Uterus (tissue), 2 donors: Measurements from ENCODE around the gene HSPA1A.
"Not testable (repeated sequence)": the region's sequence is repeated elsewhere in the genome, so short reads cannot be mapped to it uniquely, and the experiment has no call there.

Source experiments
- POLR2A ChIP-seq, 2 donors: fragments of 450-650 bp; IDR thresholded peaks; one replicate each; pipeline ENCODE4 v1.6.1; 2016; ENCODE audit warnings: antibody characterized with exemption in 2 of 2, mild to moderate bottlenecking in 1 of 2, moderate library complexity in 1 of 2
- TF ChIP-seq, protein P1 (sequence below), 4 experiments: fragments of 200-600 bp in 2 of 4; fragments of 450-650 bp in 2 of 4; sonication (generic) in 2 of 4; IDR thresholded peaks; one replicate each; pipeline ENCODE4 v1.5.1; 2016 to 2019; ENCODE audit warnings: antibody characterized with exemption in 4 of 4, mild to moderate bottlenecking in 2 of 4, moderate library complexity in 1 of 4

DNA sequence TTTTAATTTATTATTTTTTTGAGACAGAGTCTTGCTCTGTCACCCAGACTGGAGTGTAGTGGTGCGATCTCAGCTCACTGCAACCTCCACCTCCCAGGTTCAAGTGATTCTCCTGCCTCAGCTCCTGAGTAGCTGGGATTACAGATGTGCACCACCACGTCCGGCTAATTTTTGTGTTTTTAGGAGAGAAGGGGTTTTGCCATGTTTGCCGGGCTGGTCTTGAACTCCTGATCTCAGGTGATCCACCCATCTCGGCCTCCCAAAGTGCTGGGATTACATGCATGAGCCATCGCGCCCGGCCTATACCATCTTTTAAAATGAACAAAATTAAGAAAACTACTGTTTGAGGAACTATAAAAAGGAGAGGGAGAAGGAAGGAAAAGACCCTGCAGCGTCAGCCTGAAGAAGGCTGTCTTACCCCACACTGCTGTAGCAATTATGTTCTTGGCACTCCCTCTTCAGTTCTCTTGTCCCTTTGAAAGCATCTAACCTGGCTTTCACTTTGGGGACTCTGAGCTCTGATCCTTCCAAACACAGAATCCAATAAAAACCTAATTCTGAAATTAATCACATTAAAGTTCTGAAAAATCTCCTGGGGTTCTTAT is 8.4 kb downstream of the HSPA1A start:
- TF ChIP-seq, protein P1, sequence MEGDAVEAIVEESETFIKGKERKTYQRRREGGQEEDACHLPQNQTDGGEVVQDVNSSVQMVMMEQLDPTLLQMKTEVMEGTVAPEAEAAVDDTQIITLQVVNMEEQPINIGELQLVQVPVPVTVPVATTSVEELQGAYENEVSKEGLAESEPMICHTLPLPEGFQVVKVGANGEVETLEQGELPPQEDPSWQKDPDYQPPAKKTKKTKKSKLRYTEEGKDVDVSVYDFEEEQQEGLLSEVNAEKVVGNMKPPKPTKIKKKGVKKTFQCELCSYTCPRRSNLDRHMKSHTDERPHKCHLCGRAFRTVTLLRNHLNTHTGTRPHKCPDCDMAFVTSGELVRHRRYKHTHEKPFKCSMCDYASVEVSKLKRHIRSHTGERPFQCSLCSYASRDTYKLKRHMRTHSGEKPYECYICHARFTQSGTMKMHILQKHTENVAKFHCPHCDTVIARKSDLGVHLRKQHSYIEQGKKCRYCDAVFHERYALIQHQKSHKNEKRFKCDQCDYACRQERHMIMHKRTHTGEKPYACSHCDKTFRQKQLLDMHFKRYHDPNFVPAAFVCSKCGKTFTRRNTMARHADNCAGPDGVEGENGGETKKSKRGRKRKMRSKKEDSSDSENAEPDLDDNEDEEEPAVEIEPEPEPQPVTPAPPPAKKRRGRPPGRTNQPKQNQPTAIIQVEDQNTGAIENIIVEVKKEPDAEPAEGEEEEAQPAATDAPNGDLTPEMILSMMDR (IDR thresholded peaks at IDR 0.05), result not testable (repeated sequence)
- TF ChIP-seq POLR2A (IDR thresholded peaks at IDR 0.05), result not testable (repeated sequence)
